Hepatocyte (in vitro differentiated cells): Measurements from ENCODE around the gene ELFN1. TPM values are rescaled to one million over a fixed set of nuclear protein-coding genes. Genes with fewer than 3 reads are reported as not detected.
A peak's percentile ranks its signal among the peaks of the same experiment; 100 is the strongest.

ENCODE experiments used
- DNase-seq: peaks from one replicate; pipeline ENCODE4 v3.0.0-alpha.2; 2016; ENCODE audit warnings: low spot score
- H2AFZ ChIP-seq: fragments of 200-600 bp; sonication (generic); 2 replicates; pipeline ENCODE4 v1.6.0; 2016; ENCODE audit warnings: antibody characterized with exemption, mild to moderate bottlenecking
- H3K27ac ChIP-seq: fragments of 200-600 bp; sonication (generic); 2 replicates; pipeline ENCODE4 v1.5.1; 2016; ENCODE audit warnings: mild to moderate bottlenecking
- H3K27me3 ChIP-seq: fragments of 200-600 bp; sonication (generic); 2 replicates; pipeline ENCODE4 v1.6.1; 2016
- H3K36me3 ChIP-seq: fragments of 200-600 bp; sonication (generic); replicated peaks from 2 replicates; pipeline ENCODE4 v1.5.1; 2016; ENCODE audit warnings: low read depth; ENCODE audit not compliant: insufficient read depth
- H3K4me1 ChIP-seq: fragments of 200-600 bp; sonication (generic); 2 replicates; pipeline ENCODE4 v1.5.1; 2016; ENCODE audit warnings: mild to moderate bottlenecking, moderate library complexity; ENCODE audit not compliant: insufficient read depth
- H3K4me2 ChIP-seq: fragments of 200-600 bp; sonication (generic); 2 replicates; pipeline ENCODE4 v1.6.0; 2016
- H3K4me3 ChIP-seq: fragments of 200-600 bp; sonication (generic); 2 replicates; pipeline ENCODE4 v1.5.1; 2016; ENCODE audit warnings: mild to moderate bottlenecking
- H3K79me2 ChIP-seq: fragments of 200-600 bp; sonication (generic); 2 replicates; pipeline ENCODE4 v1.6.0; 2017; ENCODE audit warnings: mild to moderate bottlenecking
- H3K9me2 ChIP-seq: fragments of 200-600 bp; sonication (generic); replicated peaks from 2 replicates; pipeline ENCODE4 v1.6.0; 2017; ENCODE audit warnings: mild to moderate bottlenecking; ENCODE audit not compliant: insufficient read depth
- H3K9me3 ChIP-seq: fragments of 200-600 bp; sonication (generic); 2 replicates; pipeline ENCODE4 v1.5.1; 2016; ENCODE audit warnings: low read depth, mild to moderate bottlenecking
- H4K20me1 ChIP-seq: fragments of 200-600 bp; sonication (generic); 2 replicates; pipeline ENCODE4 v1.6.0; 2016; ENCODE audit warnings: mild to moderate bottlenecking; ENCODE audit not compliant: insufficient read depth, poor library complexity, severe bottlenecking
- EZH2 ChIP-seq: fragments of 200-600 bp; sonication (generic); IDR thresholded peaks from 2 replicates; pipeline ENCODE4 v1.6.1; 2016; ENCODE audit warnings: antibody characterized with exemption, mild to moderate bottlenecking, borderline replicate concordance
- EZH2phosphoT487 ChIP-seq: fragments of 200-600 bp; sonication (generic); IDR thresholded peaks from one replicate; pipeline ENCODE4 v1.6.1; 2018; ENCODE audit warnings: antibody characterized with exemption, mild to moderate bottlenecking, low read depth, moderate library complexity; ENCODE audit not compliant: unreplicated experiment, severe bottlenecking
- WGBS: methylation state at CpG from one replicate; pipeline ENCODE4 v1.1.6; 2016; ENCODE audit warnings: low lambda C conversion rate; ENCODE audit errors: missing lambda C conversion rate; 5-methylcytosine and 5-hydroxymethylcytosine counted together
- polyA plus RNA-seq: library from polyadenylated mRNA; unstranded; fragments of >200 nt; fragmentation: Nextera tagmentation; extraction: Ambion mirVana; gene quantifications from 2 replicates; pipeline ENCODE4 v1.2.1, GENCODE V29; 2016
- total RNA-seq: library from RNA; depleted of rRNA; stranded (reverse); fragments of >200 nt; gene quantifications from 2 replicates; pipeline ENCODE4 v1.2.3, GENCODE V29; 2014
- TF ChIP-seq, protein P1 (sequence below): fragments of 200-600 bp; sonication (generic); IDR thresholded peaks from 2 replicates; pipeline ENCODE4 v1.5.1; 2016; ENCODE audit warnings: antibody characterized with exemption, mild to moderate bottlenecking; ENCODE audit not compliant: poor library complexity

Gene ELFN1
- total and polyA plus RNA-seq, 2 experiments from 2014 or later = 3.6 to 5.5 TPM

DNA sequence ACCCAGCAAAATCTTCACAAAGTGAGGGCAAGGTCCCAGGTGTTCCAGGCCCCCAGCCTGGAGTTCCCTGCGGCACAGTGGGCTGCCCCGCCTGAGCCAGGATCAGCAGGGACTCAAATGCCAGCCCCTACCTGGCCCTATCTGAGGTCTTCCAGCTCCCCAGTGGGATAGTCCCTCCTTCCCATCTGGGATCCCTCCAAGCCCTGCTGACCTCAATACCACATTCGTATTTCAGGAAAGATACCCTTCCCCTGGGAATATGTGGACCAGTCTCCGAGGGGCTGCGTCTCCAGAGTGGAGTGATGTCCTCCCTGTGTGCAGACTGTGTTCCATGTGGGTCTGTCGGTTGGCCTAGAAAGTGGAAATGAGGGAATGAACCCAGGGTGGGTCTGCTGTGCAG lies 40.9 kb downstream of the ELFN1 start:
- no peaks in the 10 kb centered on the region for H3K79me2 ChIP-seq
- no peak for TF ChIP-seq EZH2
- TF ChIP-seq EZH2phosphoT487 = no peak
- TF ChIP-seq, protein P1, sequence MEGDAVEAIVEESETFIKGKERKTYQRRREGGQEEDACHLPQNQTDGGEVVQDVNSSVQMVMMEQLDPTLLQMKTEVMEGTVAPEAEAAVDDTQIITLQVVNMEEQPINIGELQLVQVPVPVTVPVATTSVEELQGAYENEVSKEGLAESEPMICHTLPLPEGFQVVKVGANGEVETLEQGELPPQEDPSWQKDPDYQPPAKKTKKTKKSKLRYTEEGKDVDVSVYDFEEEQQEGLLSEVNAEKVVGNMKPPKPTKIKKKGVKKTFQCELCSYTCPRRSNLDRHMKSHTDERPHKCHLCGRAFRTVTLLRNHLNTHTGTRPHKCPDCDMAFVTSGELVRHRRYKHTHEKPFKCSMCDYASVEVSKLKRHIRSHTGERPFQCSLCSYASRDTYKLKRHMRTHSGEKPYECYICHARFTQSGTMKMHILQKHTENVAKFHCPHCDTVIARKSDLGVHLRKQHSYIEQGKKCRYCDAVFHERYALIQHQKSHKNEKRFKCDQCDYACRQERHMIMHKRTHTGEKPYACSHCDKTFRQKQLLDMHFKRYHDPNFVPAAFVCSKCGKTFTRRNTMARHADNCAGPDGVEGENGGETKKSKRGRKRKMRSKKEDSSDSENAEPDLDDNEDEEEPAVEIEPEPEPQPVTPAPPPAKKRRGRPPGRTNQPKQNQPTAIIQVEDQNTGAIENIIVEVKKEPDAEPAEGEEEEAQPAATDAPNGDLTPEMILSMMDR = no peak
- peaks cover 9% of the 10 kb centered on the region for H3K4me1 ChIP-seq
- no peaks in the 10 kb centered on the region for H3K9me2 ChIP-seq
- WGBS = 76% methylated on average over 6 of the region's 6 CpGs
- no peak for DNase-seq
- no peak overlapping the region for H3K4me2 ChIP-seq
- H3K27me3 ChIP-seq = no peaks in the 10 kb centered on the region
- H3K4me3 ChIP-seq = no peak overlapping the region
- no peak overlapping the region for H3K27ac ChIP-seq
- no peaks in the 10 kb centered on the region for H3K36me3 ChIP-seq
- no peaks in the 10 kb centered on the region for H3K9me3 ChIP-seq
- H2AFZ ChIP-seq = no peak overlapping the region
- no peaks in the 10 kb centered on the region for H4K20me1 ChIP-seq

DNA sequence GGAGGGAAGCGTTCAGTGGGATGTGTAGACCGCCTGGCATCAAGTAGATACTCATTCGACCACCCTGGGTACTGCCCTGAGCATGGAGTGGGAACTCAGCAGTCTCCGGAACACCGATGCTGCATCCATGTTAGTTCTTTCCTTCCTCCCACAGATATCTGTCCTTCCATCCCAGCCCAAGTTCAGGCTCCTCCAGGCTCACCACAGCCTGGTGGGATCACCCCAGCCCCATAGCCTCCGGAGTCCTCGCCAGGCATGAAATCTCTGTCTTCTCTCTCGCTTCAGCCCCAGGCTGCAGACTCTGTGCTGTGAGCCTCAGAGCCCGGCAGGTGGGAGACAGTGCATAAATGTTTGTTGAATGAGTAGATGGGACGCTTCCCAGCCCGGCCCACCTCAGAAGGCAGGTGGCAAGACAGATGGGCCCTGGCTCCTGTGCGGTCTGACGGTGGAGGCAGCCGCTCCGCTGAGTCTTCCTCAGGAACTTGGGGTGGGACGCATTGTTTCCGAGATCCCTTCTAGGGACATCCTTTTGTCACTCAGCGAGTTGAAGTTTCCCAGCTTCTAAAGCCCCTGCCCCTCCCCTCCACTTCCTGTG lies 42.9 kb downstream of the ELFN1 start:
- Histone ChIP-seq H3K9me3 (no peaks in the 10 kb centered on the region), H3K4me2 (no peak overlapping the region), H4K20me1 (no peaks in the 10 kb centered on the region), H3K79me2 (no peaks in the 10 kb centered on the region), H3K27me3 (no peaks in the 10 kb centered on the region), H2AFZ (no peak overlapping the region), H3K27ac (no peak overlapping the region), H3K9me2 (no peaks in the 10 kb centered on the region), H3K4me3 (no peak overlapping the region), H3K4me1 (peaks cover 9% of the 10 kb centered on the region), H3K36me3 (no peaks in the 10 kb centered on the region)
- TF ChIP-seq EZH2 (no peak), EZH2phosphoT487 (no peak)
- TF ChIP-seq, protein P1 = no peak
- DNase-seq = no peak
- 76% methylated on average over 18 of the region's 18 CpGs for WGBS

DNA sequence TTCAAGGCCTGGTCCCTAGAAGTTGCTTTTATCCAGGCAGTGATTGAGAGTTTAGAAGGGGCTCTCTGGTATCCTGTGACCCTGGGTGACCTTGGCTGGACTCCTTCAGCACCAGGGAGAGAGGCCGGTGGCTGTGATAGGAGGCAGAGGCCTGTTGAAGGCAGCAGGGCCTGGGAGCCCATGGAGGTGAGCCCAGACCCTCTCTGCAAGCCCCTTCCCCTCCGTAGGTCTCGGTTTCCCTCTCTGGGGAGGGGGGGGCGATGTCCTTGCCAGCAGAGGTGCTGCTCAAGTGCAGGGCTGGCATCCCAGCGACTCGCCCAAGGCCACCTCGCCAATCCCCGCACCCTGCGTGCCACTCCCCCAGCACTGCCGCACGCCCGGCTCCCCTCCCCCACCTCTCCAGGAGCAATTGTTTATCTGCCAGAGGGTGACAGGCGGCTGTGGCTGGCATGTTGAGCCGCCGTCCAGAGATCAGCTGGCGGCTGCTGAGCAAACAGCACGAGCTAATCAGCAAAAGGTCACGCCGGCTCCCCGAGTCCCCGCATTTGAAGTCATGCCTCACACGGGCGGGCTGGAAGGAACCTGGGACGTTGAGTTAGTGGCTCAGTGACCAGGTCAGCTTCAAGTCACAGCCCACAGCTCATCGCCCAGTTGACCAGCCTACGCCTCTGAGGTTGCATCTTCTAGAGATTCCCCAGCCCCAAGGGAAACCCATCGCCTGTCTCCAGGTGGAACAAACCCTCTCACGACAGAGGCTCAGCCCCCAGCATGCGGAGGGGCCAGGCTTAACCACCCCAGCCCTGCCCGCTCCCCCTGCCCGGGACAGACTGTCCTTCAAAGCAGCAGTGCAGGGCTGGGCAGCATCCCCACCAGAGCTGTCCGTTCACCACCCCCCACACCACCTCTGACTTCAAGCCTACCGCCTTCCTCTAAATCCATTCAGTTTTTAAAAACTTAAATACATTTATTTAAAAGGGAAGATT lies 43.7 kb downstream of the ELFN1 start:
- peak overlapping the region; percentile 48 for H3K27ac ChIP-seq
- peak overlapping the region; percentile 55 for H3K4me2 ChIP-seq
- no peaks in the 10 kb centered on the region for H3K9me2 ChIP-seq
- H2AFZ ChIP-seq = no peak overlapping the region
- no peaks in the 10 kb centered on the region for H3K79me2 ChIP-seq
- no peaks in the 10 kb centered on the region for H3K27me3 ChIP-seq
- H3K36me3 ChIP-seq = no peaks in the 10 kb centered on the region
- H4K20me1 ChIP-seq = no peaks in the 10 kb centered on the region
- WGBS = 38% methylated on average over 22 of the region's 33 CpGs
- TF ChIP-seq, protein P1 = no peak
- no peak for TF ChIP-seq EZH2phosphoT487
- no peak for TF ChIP-seq EZH2
- no peaks in the 10 kb centered on the region for H3K9me3 ChIP-seq
- no peak overlapping the region for H3K4me3 ChIP-seq
- DNase-seq = peak; percentile 83
- H3K4me1 ChIP-seq = peaks cover 9% of the 10 kb centered on the region
